Neuronal stem cell (in vitro differentiated cells): ENCODE measurements around the gene FOXO3.

Experiments
- DNase-seq: peaks from one replicate; pipeline ENCODE4 v3.0.0-alpha.2; 2013; ENCODE audit warnings: low spot score
- H2AFZ ChIP-seq: one replicate; pipeline ENCODE4 v1.6.1; 2013; ENCODE audit warnings: mild to moderate bottlenecking, low read length, inconsistent platforms
- H2AK5ac ChIP-seq: 2 replicates; pipeline ENCODE4 v1.6.1; 2013; ENCODE audit warnings: low read depth, mild to moderate bottlenecking, inconsistent platforms, low read length, moderate library complexity, mixed read lengths
- H2BK120ac ChIP-seq: 2 replicates; pipeline ENCODE4 v1.6.1; 2013; ENCODE audit warnings: low read depth, mild to moderate bottlenecking, inconsistent platforms, low read length, moderate library complexity, mixed read lengths
- H2BK12ac ChIP-seq: one replicate; pipeline ENCODE4 v1.6.1; 2013; ENCODE audit warnings: low read length, inconsistent platforms
- H2BK15ac ChIP-seq: 2 replicates; pipeline ENCODE4 v1.6.1; 2013; ENCODE audit warnings: mild to moderate bottlenecking, low read length, inconsistent platforms, mixed read lengths
- H2BK5ac ChIP-seq: one replicate; pipeline ENCODE4 v1.6.1; 2013; ENCODE audit warnings: inconsistent platforms, mild to moderate bottlenecking, low read length, moderate library complexity
- H3K14ac ChIP-seq: one replicate; pipeline ENCODE4 v1.6.1; 2013; ENCODE audit warnings: low read length, inconsistent platforms
- H3K18ac ChIP-seq: 2 replicates; pipeline ENCODE4 v1.6.1; 2013; ENCODE audit warnings: low read length, inconsistent platforms
- H3K23ac ChIP-seq: 2 replicates; pipeline ENCODE4 v1.6.1; 2013; ENCODE audit warnings: low read depth, mild to moderate bottlenecking, mixed read lengths, low read length, inconsistent platforms; ENCODE audit not compliant: poor library complexity
- H3K27ac ChIP-seq: replicated peaks from 3 replicates; pipeline ENCODE4 v1.5.1; 2013; ENCODE audit warnings: low read length, inconsistent platforms
- H3K27me3 ChIP-seq, 3 experiments: 2 replicates each; pipeline ENCODE4 v1.6.1; 2013; ENCODE audit warnings: low read length in 3 of 3, mild to moderate bottlenecking in 2 of 3, inconsistent platforms in 1 of 3, low read depth in 1 of 3, mixed read lengths in 1 of 3, moderate library complexity in 1 of 3; ENCODE audit not compliant: control insufficient read depth in 3 of 3, insufficient read depth in 3 of 3
- H3K36me3 ChIP-seq, 2 donors: replicated peaks in 1 of 2; 2 replicates each; pipeline ENCODE4 v1.6.1; 2013; ENCODE audit warnings: low read length in 2 of 2; ENCODE audit not compliant: control insufficient read depth in 2 of 2, insufficient read depth in 2 of 2
- H3K4ac ChIP-seq: 2 replicates; pipeline ENCODE4 v1.6.1; 2013; ENCODE audit warnings: inconsistent platforms, mild to moderate bottlenecking, low read length, moderate library complexity
- H3K4me1 ChIP-seq, 2 donors: 1 replicate in 1 of 2; 2 replicates in 1 of 2; pipeline ENCODE4 v1.6.1; 2013; ENCODE audit warnings: low read length in 2 of 2, low read depth in 1 of 2; ENCODE audit not compliant: control insufficient read depth in 2 of 2, insufficient read depth in 1 of 2
- H3K4me2 ChIP-seq: one replicate; pipeline ENCODE4 v1.6.1; 2013; ENCODE audit warnings: mild to moderate bottlenecking, low read length, inconsistent platforms; ENCODE audit not compliant: insufficient read depth, poor library complexity, severe bottlenecking
- H3K4me3 ChIP-seq, 2 donors: 2 replicates each; pipeline ENCODE4 v1.5.1; 2013; ENCODE audit warnings: low read length in 2 of 2, mild to moderate bottlenecking in 2 of 2, inconsistent platforms in 1 of 2, moderate library complexity in 1 of 2
- H3K79me1 ChIP-seq: one replicate; pipeline ENCODE4 v1.6.1; 2013; ENCODE audit warnings: low read depth, mild to moderate bottlenecking, inconsistent platforms, low read length, moderate library complexity
- H3K9ac ChIP-seq: one replicate; pipeline ENCODE4 v1.6.1; 2013; ENCODE audit warnings: mild to moderate bottlenecking, low read depth, low read length, inconsistent platforms; ENCODE audit not compliant: poor library complexity
- H3K9me3 ChIP-seq, 2 donors: replicated peaks in 1 of 2; 2 replicates each; pipeline versions ENCODE3 to v1.6.1; 2013; ENCODE audit warnings: low read length in 2 of 2, mild to moderate bottlenecking in 2 of 2, inconsistent platforms in 1 of 2, low read depth in 1 of 2, mixed read lengths in 1 of 2, moderate library complexity in 1 of 2; ENCODE audit not compliant: control insufficient read depth in 2 of 2, insufficient read depth in 1 of 2
- H4K8ac ChIP-seq: one replicate; pipeline ENCODE4 v1.6.1; 2013; ENCODE audit warnings: low read depth, mild to moderate bottlenecking, inconsistent platforms, low read length, moderate library complexity
- H4K91ac ChIP-seq: one replicate; pipeline ENCODE4 v1.6.1; 2013; ENCODE audit warnings: low read length, low read depth, mild to moderate bottlenecking, inconsistent platforms; ENCODE audit not compliant: poor library complexity
- WGBS, 2 donors: extraction: QIAGEN DNeasy Blood & Tissue Kit; methylation state at CpG; one replicate each; pipeline ENCODE4 v1.1.7; 2013; ENCODE audit warnings: missing lambda C conversion rate in 2 of 2, mixed read lengths in 1 of 2; ENCODE audit not compliant: insufficient read length in 2 of 2, insufficient replicate concordance in 1 of 2; ENCODE audit errors: extremely low coverage in 2 of 2; 5-methylcytosine and 5-hydroxymethylcytosine counted together

Gene FOXO3

GRCh38 chr6:108632441-108632840 lies 71.7 kb downstream of the FOXO3 start:
- no peak for DNase-seq
- Histone ChIP-seq H4K8ac (no peak overlapping the region), H2AK5ac (no peak overlapping the region), H3K4me2 (no peak overlapping the region), H3K4ac (no peak overlapping the region), H2BK120ac (no peak overlapping the region), H3K27ac (no peak overlapping the region), H4K91ac (no peak overlapping the region), H3K9ac (no peak overlapping the region), H3K79me1 (peaks cover 1% of the 10 kb centered on the region), H3K18ac (no peak overlapping the region), H2BK5ac (no peak overlapping the region), H2BK15ac (no peak overlapping the region), H3K23ac (no peak overlapping the region), H3K36me3 (no peaks in the 10 kb centered on the region), H2BK12ac (no peak overlapping the region), H3K27me3 (no peaks in the 10 kb centered on the region), H3K4me3 (no peak overlapping the region), H3K14ac (no peak overlapping the region), H3K9me3 (peaks cover 2 to 3% of the 10 kb centered on the region in 2 donors), H3K4me1 (peaks cover 11 to 15% of the 10 kb centered on the region in 2 donors), H2AFZ (no peak overlapping the region)
- no CpG with 5 or more reads among the region's 5 CpGs for WGBS, 2 donors

- Histone ChIP-seq H2AK5ac (no peak overlapping the region), H3K23ac (no peak overlapping the region), H3K18ac (no peak overlapping the region), H3K79me1 (peaks cover 1% of the 10 kb centered on the region), H3K4ac (no peak overlapping the region), H4K8ac (no peak overlapping the region), H3K4me3 (no peak overlapping the region), H2BK120ac (no peak overlapping the region), H4K91ac (no peak overlapping the region), H3K4me2 (no peak overlapping the region), H3K27ac (no peak overlapping the region), H2BK15ac (no peak overlapping the region), H3K27me3 (no peaks in the 10 kb centered on the region), H2BK5ac (no peak overlapping the region), H3K9me3 (peaks cover 2 to 3% of the 10 kb centered on the region in 2 donors), H2BK12ac (no peak overlapping the region), H3K4me1 (peaks cover 11 to 15% of the 10 kb centered on the region in 2 donors), H3K14ac (no peak overlapping the region), H3K36me3 (no peaks in the 10 kb centered on the region), H3K9ac (no peak overlapping the region), H2AFZ (no peak overlapping the region)
- DNase-seq, result no peak
- WGBS, 2 donors, result no CpG with 5 or more reads among the region's 1 CpG
These were observed 72.7 kb downstream of the FOXO3 start for GRCh38 chr6:108633436-108633835.

GRCh38 chr6:108635505-108636226 lies 74.9 kb downstream of the FOXO3 start:
- Histone ChIP-seq H3K4me3 (peak overlapping the region in 1 of 2 donors; percentile 30), H3K14ac (no peak overlapping the region), H3K9me3 (peaks cover 2 to 3% of the 10 kb centered on the region in 2 donors)

GRCh38 chr6:108637963-108638362 lies 77.2 kb downstream of the FOXO3 start:
- Histone ChIP-seq H3K9ac (no peak overlapping the region), H4K91ac (no peak overlapping the region), H3K18ac (no peak overlapping the region), H3K27me3 (no peaks in the 10 kb centered on the region), H3K36me3 (no peaks in the 10 kb centered on the region), H4K8ac (no peak overlapping the region), H3K4me2 (no peak overlapping the region), H3K27ac (no peak overlapping the region), H2BK15ac (no peak overlapping the region), H3K4ac (no peak overlapping the region), H2AK5ac (no peak overlapping the region), H3K4me1 (peaks cover 7 to 9% of the 10 kb centered on the region in 2 donors), H3K23ac (no peak overlapping the region), H2BK12ac (no peak overlapping the region), H3K14ac (no peak overlapping the region), H3K4me3 (no peak overlapping the region), H3K79me1 (no peaks in the 10 kb centered on the region), H3K9me3 (peaks cover 2 to 3% of the 10 kb centered on the region in 2 donors), H2BK120ac (no peak overlapping the region), H2BK5ac (no peak overlapping the region), H2AFZ (no peak overlapping the region)
- DNase-seq, result no peak
- WGBS, 2 donors, result no CpG with 5 or more reads among the region's 1 CpG

More at GRCh38 chr6:108635505-108636226, 74.9 kb downstream of the FOXO3 start:
- peaks cover 11 to 15% of the 10 kb centered on the region in 2 donors for H3K4me1 ChIP-seq
- H3K9ac ChIP-seq, result no peak overlapping the region
- H3K4ac ChIP-seq, result no peak overlapping the region
- H2AFZ ChIP-seq, result no peak overlapping the region
- no peak overlapping the region for H2BK5ac ChIP-seq
- no peak overlapping the region for H4K91ac ChIP-seq
- DNase-seq, result no peak
- H2BK120ac ChIP-seq, result no peak overlapping the region
- H2BK15ac ChIP-seq, result no peak overlapping the region
- H3K36me3 ChIP-seq, result no peaks in the 10 kb centered on the region
- no peak overlapping the region for H3K23ac ChIP-seq
- no peak overlapping the region for H4K8ac ChIP-seq
- H2AK5ac ChIP-seq, result no peak overlapping the region
- H3K4me2 ChIP-seq, result no peak overlapping the region
- WGBS, 2 donors, result no CpG with 5 or more reads among the region's 6 CpGs
- peaks cover 1% of the 10 kb centered on the region for H3K79me1 ChIP-seq
- H3K27ac ChIP-seq, result no peak overlapping the region
- no peak overlapping the region for H3K18ac ChIP-seq
- no peak overlapping the region for H2BK12ac ChIP-seq
- H3K27me3 ChIP-seq, result no peaks in the 10 kb centered on the region
